Measurements from ENCODE around the gene POLR2H.

- TF ChIP-seq EZH2phosphoT487 (IDR thresholded peaks at IDR 0.05; ENCODE audit: insufficient read depth, low read depth) (no peak), EZH2 (IDR thresholded peaks at IDR 0.05; ENCODE audit: insufficient read depth, poor library complexity, severe bottlenecking) (no peak)
These were observed 9.9 kb upstream of the POLR2H start for GRCh38 chr3:184351511-184352148.

Measured in GM23248 (cell line).